ENCODE measurements around the gene CYLD. TPM values are rescaled to one million over a fixed set of nuclear protein-coding genes. Genes with fewer than 3 reads are reported as not detected.

CYLD gene
- total and polyA plus RNA-seq, 10 of the 15 experiments (the other 5 are each of a cell fraction or from before 2014, with no cell fraction given): 19.2 to 106 (median 46.1) TPM

GRCh38 chr16:50735629-50736122 is 6.2 kb upstream of the CYLD start (continued):
- TF ChIP-seq CEBPZ (IDR thresholded peaks at IDR 0.05; ENCODE audit: low read depth, low read length) (no peak), ZBTB11 (CRISPR knock-in tag; IDR thresholded peaks at IDR 0.05) (no peak), BHLHE40 (IDR thresholded peaks at IDR 0.05; ENCODE audit: borderline replicate concordance in 1 of 2, low read depth in 2 of 2, low read length in 1 of 2) (no peak), JUND (IDR thresholded peaks at IDR 0.05; ENCODE audit: low read depth, low read length) (no peak), RAD21 (IDR thresholded peaks at IDR 0.05; ENCODE audit: insufficient read depth, low read depth, low read length) (no peak), RELB (IDR thresholded peaks at IDR 0.05; ENCODE audit: low read depth) (peak; percentile 96), SUZ12 (IDR thresholded peaks at IDR 0.05; ENCODE audit: unreplicated experiment) (no peak), WRNIP1 (IDR thresholded peaks at IDR 0.05; ENCODE audit: borderline replicate concordance, low read depth, low read length) (no peak), NFXL1 (IDR thresholded peaks at IDR 0.05; ENCODE audit: borderline replicate concordance) (no peak), ATF7 (IDR thresholded peaks at IDR 0.05; ENCODE audit: low read depth) (peak; percentile 87), NR2F1 (conservative IDR thresholded peaks at IDR 0.05) (peak; percentile 98)
- TF ChIP-seq, protein P1, sequence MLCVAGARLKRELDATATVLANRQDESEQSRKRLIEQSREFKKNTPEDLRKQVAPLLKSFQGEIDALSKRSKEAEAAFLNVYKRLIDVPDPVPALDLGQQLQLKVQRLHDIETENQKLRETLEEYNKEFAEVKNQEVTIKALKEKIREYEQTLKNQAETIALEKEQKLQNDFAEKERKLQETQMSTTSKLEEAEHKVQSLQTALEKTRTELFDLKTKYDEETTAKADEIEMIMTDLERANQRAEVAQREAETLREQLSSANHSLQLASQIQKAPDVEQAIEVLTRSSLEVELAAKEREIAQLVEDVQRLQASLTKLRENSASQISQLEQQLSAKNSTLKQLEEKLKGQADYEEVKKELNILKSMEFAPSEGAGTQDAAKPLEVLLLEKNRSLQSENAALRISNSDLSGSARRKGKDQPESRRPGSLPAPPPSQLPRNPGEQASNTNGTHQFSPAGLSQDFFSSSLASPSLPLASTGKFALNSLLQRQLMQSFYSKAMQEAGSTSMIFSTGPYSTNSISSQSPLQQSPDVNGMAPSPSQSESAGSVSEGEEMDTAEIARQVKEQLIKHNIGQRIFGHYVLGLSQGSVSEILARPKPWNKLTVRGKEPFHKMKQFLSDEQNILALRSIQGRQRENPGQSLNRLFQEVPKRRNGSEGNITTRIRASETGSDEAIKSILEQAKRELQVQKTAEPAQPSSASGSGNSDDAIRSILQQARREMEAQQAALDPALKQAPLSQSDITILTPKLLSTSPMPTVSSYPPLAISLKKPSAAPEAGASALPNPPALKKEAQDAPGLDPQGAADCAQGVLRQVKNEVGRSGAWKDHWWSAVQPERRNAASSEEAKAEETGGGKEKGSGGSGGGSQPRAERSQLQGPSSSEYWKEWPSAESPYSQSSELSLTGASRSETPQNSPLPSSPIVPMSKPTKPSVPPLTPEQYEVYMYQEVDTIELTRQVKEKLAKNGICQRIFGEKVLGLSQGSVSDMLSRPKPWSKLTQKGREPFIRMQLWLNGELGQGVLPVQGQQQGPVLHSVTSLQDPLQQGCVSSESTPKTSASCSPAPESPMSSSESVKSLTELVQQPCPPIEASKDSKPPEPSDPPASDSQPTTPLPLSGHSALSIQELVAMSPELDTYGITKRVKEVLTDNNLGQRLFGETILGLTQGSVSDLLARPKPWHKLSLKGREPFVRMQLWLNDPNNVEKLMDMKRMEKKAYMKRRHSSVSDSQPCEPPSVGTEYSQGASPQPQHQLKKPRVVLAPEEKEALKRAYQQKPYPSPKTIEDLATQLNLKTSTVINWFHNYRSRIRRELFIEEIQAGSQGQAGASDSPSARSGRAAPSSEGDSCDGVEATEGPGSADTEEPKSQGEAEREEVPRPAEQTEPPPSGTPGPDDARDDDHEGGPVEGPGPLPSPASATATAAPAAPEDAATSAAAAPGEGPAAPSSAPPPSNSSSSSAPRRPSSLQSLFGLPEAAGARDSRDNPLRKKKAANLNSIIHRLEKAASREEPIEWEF (IDR thresholded peaks at IDR 0.05; ENCODE audit: insufficient replicate concordance, low read depth, low read length): peak; percentile 91
- TF ChIP-seq, protein P2, sequence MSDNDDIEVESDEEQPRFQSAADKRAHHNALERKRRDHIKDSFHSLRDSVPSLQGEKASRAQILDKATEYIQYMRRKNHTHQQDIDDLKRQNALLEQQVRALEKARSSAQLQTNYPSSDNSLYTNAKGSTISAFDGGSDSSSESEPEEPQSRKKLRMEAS (IDR thresholded peaks at IDR 0.05; ENCODE audit: low read depth, low read length): peak; percentile 59; the same call in 1 of the 2 replicates
